Endothelial cell (in vitro differentiated cells): ENCODE measurements around the gene RPL22L1. TPM values are rescaled to one million over a fixed set of nuclear protein-coding genes. Genes with fewer than 3 reads are reported as not detected.
"Not testable (repeated sequence)": the region's sequence is repeated elsewhere in the genome, so short reads cannot be mapped to it uniquely, and the experiment has no call there.

ENCODE experiments used
- DNase-seq: peaks from one replicate; pipeline ENCODE4 v3.0.0; 2021; ENCODE audit warnings: low spot score
- H3K27ac Mint-ChIP-seq: one replicate; pipeline ENCODE4 v1.8.0; 2021; ENCODE audit warnings: mixed read lengths, inconsistent platforms; ENCODE audit not compliant: unreplicated experiment
- H3K27me3 Mint-ChIP-seq: one replicate; pipeline ENCODE4 v1.8.0; 2021; ENCODE audit warnings: mild to moderate bottlenecking, moderate library complexity, mixed read lengths, inconsistent platforms; ENCODE audit not compliant: unreplicated experiment
- H3K36me3 Mint-ChIP-seq: one replicate; pipeline ENCODE4 v1.8.0; 2021; ENCODE audit warnings: mild to moderate bottlenecking, low read depth, mixed read lengths, inconsistent platforms; ENCODE audit not compliant: unreplicated experiment
- H3K4me1 Mint-ChIP-seq: one replicate; pipeline ENCODE4 v1.8.0; 2021; ENCODE audit warnings: mild to moderate bottlenecking, mixed read lengths, inconsistent platforms; ENCODE audit not compliant: unreplicated experiment
- H3K4me3 Mint-ChIP-seq: one replicate; pipeline ENCODE4 v1.8.0; 2021; ENCODE audit warnings: mild to moderate bottlenecking, mixed read lengths, inconsistent platforms; ENCODE audit not compliant: unreplicated experiment
- H3K9me3 Mint-ChIP-seq: one replicate; pipeline ENCODE4 v1.8.0; 2021; ENCODE audit warnings: mixed read lengths, inconsistent platforms; ENCODE audit not compliant: unreplicated experiment
- CTCF ChIP-seq: fragments of 200-600 bp; sonication (generic); IDR thresholded peaks from one replicate; pipeline ENCODE4 v1.5.0; 2021; ENCODE audit warnings: antibody characterized with exemption; ENCODE audit not compliant: unreplicated experiment
- total RNA-seq: library from RNA; stranded (reverse); fragmentation: NEBNext Ultra II Directional; extraction: Animal tissue kit (Norgen Biotek cat#: 25700); gene quantifications from one replicate; pipeline ENCODE4 v1.2.1, GENCODE V29; 2021; ENCODE audit not compliant: unreplicated experiment

The RPL22L1 gene
- total RNA-seq, 1 donor from 2014 or later: 22.0 TPM

- peaks cover 3% of the 10 kb centered on the region for H3K4me1 Mint-ChIP-seq
- no peak overlapping the region for H3K4me3 Mint-ChIP-seq
- DNase-seq: no peak
- no peak for TF ChIP-seq CTCF
- H3K36me3 Mint-ChIP-seq: no peaks in the 10 kb centered on the region
- H3K27me3 Mint-ChIP-seq: peaks cover 3% of the 10 kb centered on the region
- H3K27ac Mint-ChIP-seq: no peak overlapping the region
- peaks cover 4% of the 10 kb centered on the region for H3K9me3 Mint-ChIP-seq
Measured at GRCh38 chr3:170905862-170906261, 35.9 kb upstream of the RPL22L1 start.

GRCh38 chr3:170903123-170903522 lies 33.1 kb upstream of the RPL22L1 start:
- Mint-ChIP-seq H3K4me3 (no peak overlapping the region), H3K9me3 (no peaks in the 10 kb centered on the region), H3K36me3 (peaks cover 4% of the 10 kb centered on the region), H3K27ac (no peak overlapping the region), H3K27me3 (peaks cover 3% of the 10 kb centered on the region), H3K4me1 (peaks cover 3% of the 10 kb centered on the region)
- TF ChIP-seq CTCF: no peak
- no peak for DNase-seq

- Mint-ChIP-seq H3K4me1 (no peaks in the 10 kb centered on the region), H3K27ac (no peak overlapping the region), H3K36me3 (peaks cover 7% of the 10 kb centered on the region), H3K9me3 (no peaks in the 10 kb centered on the region), H3K27me3 (no peaks in the 10 kb centered on the region), H3K4me3 (no peak overlapping the region)
- no peak for DNase-seq
- TF ChIP-seq CTCF: no peak
Measured at GRCh38 chr3:170899455-170899854, 29.5 kb upstream of the RPL22L1 start.

- peaks cover 7% of the 10 kb centered on the region for H3K36me3 Mint-ChIP-seq
- no peak overlapping the region for H3K27ac Mint-ChIP-seq
- no peaks in the 10 kb centered on the region for H3K4me1 Mint-ChIP-seq
- DNase-seq: no peak
- no peak overlapping the region for H3K4me3 Mint-ChIP-seq
- TF ChIP-seq CTCF: no peak
- H3K9me3 Mint-ChIP-seq: no peaks in the 10 kb centered on the region
- H3K27me3 Mint-ChIP-seq: no peaks in the 10 kb centered on the region
Measured at GRCh38 chr3:170897978-170898377, 28.0 kb upstream of the RPL22L1 start.

- H3K27ac Mint-ChIP-seq, H3K27me3 Mint-ChIP-seq, H3K4me3 Mint-ChIP-seq, DNase-seq, H3K36me3 Mint-ChIP-seq, H3K9me3 Mint-ChIP-seq, H3K4me1 Mint-ChIP-seq: not testable (repeated sequence)
Measured at GRCh38 chr3:170897199-170897598, 27.2 kb upstream of the RPL22L1 start.

GRCh38 chr3:170896781-170897180 lies 26.8 kb upstream of the RPL22L1 start:
- DNase-seq: no peak
- Mint-ChIP-seq H3K4me3 (no peak overlapping the region), H3K9me3 (no peaks in the 10 kb centered on the region), H3K4me1 (no peaks in the 10 kb centered on the region), H3K36me3 (peaks cover 7% of the 10 kb centered on the region), H3K27ac (no peak overlapping the region), H3K27me3 (no peaks in the 10 kb centered on the region)
- TF ChIP-seq CTCF: no peak

GRCh38 chr3:170896333-170896732 lies 26.3 kb upstream of the RPL22L1 start:
- H3K9me3 Mint-ChIP-seq, H3K4me3 Mint-ChIP-seq, H3K4me1 Mint-ChIP-seq, H3K27me3 Mint-ChIP-seq, H3K36me3 Mint-ChIP-seq, H3K27ac Mint-ChIP-seq, DNase-seq: not testable (repeated sequence)
